Body of pancreas (tissue), 4 donors: Measurements from ENCODE around the gene CALCOCO2. TPM values are rescaled to one million over a fixed set of nuclear protein-coding genes. Genes with fewer than 3 reads are reported as not detected.

ENCODE experiments used
- ATAC-seq: fragments of 150-250 bp; one replicate; pipeline ENCODE4 v1.9.1; 2016
- DNase-seq, 4 donors: peaks; one replicate each; pipeline ENCODE4 v3.0.0-alpha.2; 2019
- H3K27ac ChIP-seq, 4 donors: fragments of 200-600 bp; sonication (generic); 1 replicate in 3 of 4; 2 replicates in 1 of 4; pipeline versions ENCODE4 v1.5.1 to v1.6.1; 2016 to 2019; ENCODE audit warnings: mild to moderate bottlenecking in 1 of 4, mixed read lengths in 1 of 4, moderate library complexity in 1 of 4
- H3K27me3 ChIP-seq, 2 donors: fragments of 200-600 bp; sonication (generic); one replicate each; pipeline ENCODE4 v1.6.0; 2016; ENCODE audit warnings: mild to moderate bottlenecking in 1 of 2
- H3K36me3 ChIP-seq, 2 donors: fragments of 200-600 bp; sonication (generic); replicated peaks in 1 of 2; 2 replicates each; pipeline ENCODE4 v1.5.1; 2016; ENCODE audit warnings: low read depth in 2 of 2; ENCODE audit not compliant: insufficient read depth in 1 of 2
- H3K4me1 ChIP-seq: fragments of 200-600 bp; sonication (generic); one replicate; pipeline ENCODE4 v1.6.0; 2016
- H3K4me3 ChIP-seq, 2 donors: fragments of 200-600 bp; sonication (generic); 1 replicate in 1 of 2; 2 replicates in 1 of 2; pipeline ENCODE4 v1.5.1; 2016 to 2019
- H3K9me3 ChIP-seq, 3 donors: fragments of 200-600 bp; sonication (generic); 1 replicate in 2 of 3; 2 replicates in 1 of 3; pipeline ENCODE4 v1.5.1; 2016
- POLR2A ChIP-seq, 3 donors: fragments of 450-650 bp; IDR thresholded peaks; one replicate each; pipeline ENCODE4 v1.6.1; 2016; ENCODE audit warnings: antibody characterized with exemption in 3 of 3, mild to moderate bottlenecking in 2 of 3
- WGBS, 2 donors: methylation state at CpG; one replicate each; pipeline ENCODE4 v1.1.5; 2017; 5-methylcytosine and 5-hydroxymethylcytosine counted together
- intact Hi-C: fragments of 100-400 bp; cut with DNase I; formaldehyde crosslinking; loops from one replicate; pipeline ENCODE4 v1.15.1; 2023
- total RNA-seq, 2 donors: library from RNA; depleted of rRNA; stranded (reverse); fragments of >200 nt; gene quantifications; one replicate each; pipeline ENCODE4 v1.1.0, GENCODE V29; 2016
- TF ChIP-seq, protein P1 (sequence below), 7 experiments: fragments of 450-650 bp in 4 of 7; fragments of 200-600 bp in 3 of 7; sonication (generic) in 3 of 7; IDR thresholded peaks; one replicate each; pipeline ENCODE4 v1.5.1; 2016 to 2019; ENCODE audit warnings: antibody characterized with exemption in 7 of 7

Gene CALCOCO2
- total RNA-seq, 2 donors from 2014 or later, result 62.8 to 69.9 TPM

GRCh38 chr17:48804936-48805411 is 25.9 kb upstream of the CALCOCO2 start:
- TF ChIP-seq, protein P1, sequence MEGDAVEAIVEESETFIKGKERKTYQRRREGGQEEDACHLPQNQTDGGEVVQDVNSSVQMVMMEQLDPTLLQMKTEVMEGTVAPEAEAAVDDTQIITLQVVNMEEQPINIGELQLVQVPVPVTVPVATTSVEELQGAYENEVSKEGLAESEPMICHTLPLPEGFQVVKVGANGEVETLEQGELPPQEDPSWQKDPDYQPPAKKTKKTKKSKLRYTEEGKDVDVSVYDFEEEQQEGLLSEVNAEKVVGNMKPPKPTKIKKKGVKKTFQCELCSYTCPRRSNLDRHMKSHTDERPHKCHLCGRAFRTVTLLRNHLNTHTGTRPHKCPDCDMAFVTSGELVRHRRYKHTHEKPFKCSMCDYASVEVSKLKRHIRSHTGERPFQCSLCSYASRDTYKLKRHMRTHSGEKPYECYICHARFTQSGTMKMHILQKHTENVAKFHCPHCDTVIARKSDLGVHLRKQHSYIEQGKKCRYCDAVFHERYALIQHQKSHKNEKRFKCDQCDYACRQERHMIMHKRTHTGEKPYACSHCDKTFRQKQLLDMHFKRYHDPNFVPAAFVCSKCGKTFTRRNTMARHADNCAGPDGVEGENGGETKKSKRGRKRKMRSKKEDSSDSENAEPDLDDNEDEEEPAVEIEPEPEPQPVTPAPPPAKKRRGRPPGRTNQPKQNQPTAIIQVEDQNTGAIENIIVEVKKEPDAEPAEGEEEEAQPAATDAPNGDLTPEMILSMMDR (IDR thresholded peaks at IDR 0.05), result peak; percentile 74 to 92 (median 84)
- no peak for TF ChIP-seq POLR2A (IDR thresholded peaks at IDR 0.05)
- 2 to 4% methylated on average over 8 to 9 of the region's 9 CpGs for WGBS, 2 donors
- ATAC-seq (peak; percentile 84), DNase-seq (peak; percentile 56 to 67 (median 60))
- peak overlapping the region in 3 of 4 donors; percentile 4 to 41 (median 41) for H3K27ac ChIP-seq
- peaks cover 42% of the 10 kb centered on the region for H3K4me1 ChIP-seq
- no peaks in the 10 kb centered on the region for H3K9me3 ChIP-seq
- intact Hi-C loops, result loop anchor here (5.0 to 10.0 kb wide), 2 partner anchors 77 to 230 kb away; no protein-coding TSS in a partner anchor
- peaks cover 0 to 4% of the 10 kb centered on the region in 2 donors for H3K27me3 ChIP-seq
- no peaks in the 10 kb centered on the region for H3K36me3 ChIP-seq
- no peak overlapping the region for H3K4me3 ChIP-seq

DNA sequence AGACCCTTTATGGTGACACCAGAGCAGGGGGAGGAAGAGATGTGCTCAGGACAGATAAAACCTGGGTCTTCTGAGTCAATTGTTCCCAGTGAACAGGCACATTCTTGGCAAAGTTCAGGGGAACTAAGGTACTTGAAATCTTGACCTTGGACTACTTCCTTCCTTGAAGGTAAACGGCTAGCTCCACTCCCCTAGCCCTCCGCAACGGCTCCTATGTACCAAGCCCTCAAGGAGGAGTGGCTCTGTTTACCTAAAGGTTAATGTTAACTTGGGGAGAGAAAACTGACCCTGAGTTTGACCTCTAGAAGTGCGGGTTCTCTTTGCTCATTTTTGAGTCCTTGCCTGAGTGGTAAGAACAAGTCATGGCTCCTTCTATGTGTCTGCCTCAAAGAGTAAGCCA is 21.7 kb upstream of the CALCOCO2 start:
- TF ChIP-seq POLR2A (IDR thresholded peaks at IDR 0.05), result no peak
- TF ChIP-seq, protein P1 (IDR thresholded peaks at IDR 0.05), result no peak
- DNase-seq (peak in 1 of 4 donors; percentile 27), ATAC-seq (no peak)
- H3K36me3 ChIP-seq, result no peaks in the 10 kb centered on the region
- 13 to 19% methylated on average over 4 of the region's 4 CpGs for WGBS, 2 donors
- H3K27me3 ChIP-seq, result peaks cover 0 to 4% of the 10 kb centered on the region in 2 donors
- intact Hi-C loops, result loop anchor here (5.0 to 10.0 kb wide), 2 partner anchors 73 to 226 kb away; no protein-coding TSS in a partner anchor
- no peaks in the 10 kb centered on the region for H3K9me3 ChIP-seq
- H3K4me1 ChIP-seq, result peaks cover 13% of the 10 kb centered on the region
- H3K27ac ChIP-seq, result no peak overlapping the region
- no peak overlapping the region for H3K4me3 ChIP-seq

DNA sequence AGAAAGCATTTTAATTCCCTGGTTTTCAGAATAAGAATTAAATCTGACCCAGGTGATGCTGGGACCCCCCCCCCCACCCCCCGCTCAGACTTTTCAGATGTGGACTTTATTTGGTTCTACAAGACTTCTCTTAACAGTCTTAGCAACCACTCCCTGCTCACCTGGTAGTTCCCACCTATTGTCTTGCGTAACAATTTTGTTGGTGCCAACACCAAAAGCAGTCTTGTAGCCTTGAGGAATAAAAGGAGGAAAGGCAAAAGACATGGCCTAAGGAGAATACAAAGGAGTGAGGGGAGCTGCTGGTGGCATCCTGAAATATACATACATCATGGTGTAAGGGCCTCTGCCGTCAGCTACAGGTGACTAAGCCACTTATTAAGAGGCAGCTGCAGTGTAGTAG is 18.8 kb upstream of the CALCOCO2 start:
- ATAC-seq (no peak), DNase-seq (peak in 1 of 4 donors; percentile 22)
- H3K4me1 ChIP-seq, result peaks cover 11% of the 10 kb centered on the region

DNA sequence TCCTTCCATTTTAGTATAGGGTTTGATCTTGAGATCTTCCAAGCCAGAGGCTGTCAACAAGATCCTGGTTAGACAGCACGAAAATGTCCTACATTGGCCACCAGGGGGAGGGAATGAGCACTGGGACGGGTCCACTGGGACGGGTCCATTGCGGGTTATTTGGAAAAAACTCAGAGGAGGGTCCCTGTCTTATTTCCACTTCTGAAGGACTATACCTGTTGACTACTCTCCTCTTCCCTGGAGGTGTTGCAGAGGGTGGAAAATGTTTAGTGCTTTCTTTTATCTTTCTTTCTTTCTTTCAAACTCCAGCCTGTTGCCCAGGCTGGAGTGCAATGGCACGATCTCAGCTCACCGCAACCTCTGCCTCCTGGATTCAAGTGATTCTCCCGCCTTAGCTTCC is 16.3 kb upstream of the CALCOCO2 start:
- peaks cover 15% of the 10 kb centered on the region for H3K4me1 ChIP-seq
- H3K36me3 ChIP-seq, result no peaks in the 10 kb centered on the region
- no peak overlapping the region for H3K4me3 ChIP-seq
- no peaks in the 10 kb centered on the region for H3K9me3 ChIP-seq
- peak; percentile 55 to 61 (median 58) for DNase-seq
- no peak overlapping the region for H3K27ac ChIP-seq
- ATAC-seq, result no peak
- TF ChIP-seq, protein P1 (IDR thresholded peaks at IDR 0.05), result peak; percentile 48 to 73 (median 67)
- no peak for TF ChIP-seq POLR2A (IDR thresholded peaks at IDR 0.05)
- H3K27me3 ChIP-seq, result no peaks in the 10 kb centered on the region
- 15 to 24% methylated on average over 7 of the region's 7 CpGs for WGBS, 2 donors
- intact Hi-C loops, result no loop called here

More for the DNA sequence above, 18.8 kb upstream of the CALCOCO2 start:
- Histone ChIP-seq H3K27me3 (no peaks in the 10 kb centered on the region), H3K27ac (no peak overlapping the region), H3K4me3 (no peak overlapping the region), H3K9me3 (no peaks in the 10 kb centered on the region), H3K36me3 (no peaks in the 10 kb centered on the region)
- intact Hi-C loops, result no loop called here
- TF ChIP-seq, protein P1 (IDR thresholded peaks at IDR 0.05), result no peak
- TF ChIP-seq POLR2A (IDR thresholded peaks at IDR 0.05), result no peak
- 54 to 64% methylated on average over 3 of the region's 3 CpGs for WGBS, 2 donors

DNA sequence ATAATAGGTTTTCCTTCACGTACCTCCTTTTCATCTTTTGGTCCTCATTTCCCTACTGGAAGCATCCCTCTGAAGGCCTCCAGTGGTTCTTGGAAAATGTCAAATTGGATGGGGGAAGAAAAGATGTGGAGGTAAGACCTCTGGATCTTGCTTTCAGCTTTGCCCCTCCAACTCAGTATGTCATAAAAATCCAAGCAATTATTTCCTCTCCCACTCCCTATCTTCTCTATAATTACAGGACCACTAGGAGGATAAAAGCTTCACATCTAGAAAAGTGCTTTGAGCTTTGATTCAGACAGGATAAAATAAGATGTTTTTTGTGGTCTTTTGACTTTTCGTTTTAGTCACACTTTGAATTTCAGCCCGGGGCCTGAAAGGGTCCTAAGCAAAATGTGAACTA is 15.5 kb upstream of the CALCOCO2 start:
- H3K27me3 ChIP-seq, result peaks cover 0 to 5% of the 10 kb centered on the region in 2 donors
- no peak overlapping the region for H3K4me3 ChIP-seq
- H3K4me1 ChIP-seq, result peaks cover 13% of the 10 kb centered on the region
- intact Hi-C loops, result no loop called here
- no peaks in the 10 kb centered on the region for H3K9me3 ChIP-seq
- ATAC-seq (no peak), DNase-seq (no peak)
- TF ChIP-seq, protein P1 (IDR thresholded peaks at IDR 0.05), result no peak
- TF ChIP-seq POLR2A (IDR thresholded peaks at IDR 0.05), result no peak
- H3K27ac ChIP-seq, result no peak overlapping the region
- WGBS, 2 donors, result 42 to 54% methylated on average over 3 of the region's 3 CpGs
- no peaks in the 10 kb centered on the region for H3K36me3 ChIP-seq
